ENCODE data around the gene SYT15B. TPM values are rescaled to one million over a fixed set of nuclear protein-coding genes. Genes with fewer than 3 reads are reported as not detected.
"Not testable (repeated sequence)": the region's sequence is repeated elsewhere in the genome, so short reads cannot be mapped to it uniquely, and the experiment has no call there.

SYT15B gene
- total RNA-seq, 1 donor from 2014 or later = 1.2 TPM

DNA sequence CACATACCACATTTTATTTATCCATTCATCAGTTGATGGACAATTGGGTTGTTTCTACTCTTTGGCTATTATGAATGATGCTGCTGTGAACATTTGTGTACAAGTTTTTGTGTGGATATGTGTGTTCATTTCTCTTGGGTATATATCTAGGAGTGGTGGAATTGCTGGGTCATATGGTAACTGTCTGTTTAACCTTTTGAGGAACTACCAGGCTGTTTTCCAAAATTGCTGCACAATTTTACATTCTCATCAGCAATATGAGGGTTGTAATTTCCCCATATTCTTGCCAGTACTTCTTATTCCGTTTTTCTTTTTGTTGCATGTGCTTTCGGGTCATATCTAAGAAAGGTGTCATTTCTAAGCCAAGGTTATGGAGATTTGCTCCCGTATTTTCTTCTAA is 38.3 kb downstream of the SYT15B start:
- DNase-seq = not testable (repeated sequence)

DNA sequence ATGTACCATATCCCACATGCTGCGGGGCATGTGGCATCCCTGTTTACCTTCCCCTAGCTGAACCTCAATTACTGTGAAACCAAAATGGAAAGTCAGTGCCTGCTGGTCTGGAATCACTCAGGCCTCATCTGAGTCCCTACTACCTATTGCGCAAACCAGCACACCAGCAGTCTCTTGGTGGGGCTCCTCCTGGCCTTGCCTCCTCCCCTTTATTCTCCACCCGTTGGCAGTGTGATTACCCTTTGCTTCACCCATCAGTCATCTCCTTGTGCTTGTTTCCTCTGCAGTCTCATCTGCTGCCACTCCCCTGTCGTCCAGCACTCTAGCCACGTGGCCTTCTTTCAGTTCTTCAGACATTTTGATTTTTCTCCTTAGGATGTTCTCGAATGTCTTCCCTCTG is 39.3 kb downstream of the SYT15B start:
- not testable (repeated sequence) for DNase-seq

DNA sequence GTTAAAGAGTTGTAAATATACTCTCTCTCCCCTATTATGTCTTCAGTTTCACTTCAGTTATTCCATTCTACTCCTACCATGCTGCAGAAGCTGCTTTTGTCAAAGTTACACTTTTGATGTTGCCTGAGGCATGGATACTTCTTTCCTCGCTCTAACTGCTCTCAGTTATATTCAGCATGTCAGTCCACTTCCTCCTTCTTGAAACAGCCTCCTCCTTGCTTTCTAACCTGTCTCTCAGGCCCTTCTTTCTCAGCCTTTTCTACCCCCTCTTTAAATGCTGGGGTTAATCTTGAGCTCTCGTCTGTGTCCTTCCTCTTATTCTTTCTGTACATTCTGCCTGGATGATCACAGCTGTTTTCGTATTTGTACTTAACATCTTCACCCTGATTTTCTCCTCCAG is 40.0 kb downstream of the SYT15B start:
- DNase-seq = not testable (repeated sequence)

DNA sequence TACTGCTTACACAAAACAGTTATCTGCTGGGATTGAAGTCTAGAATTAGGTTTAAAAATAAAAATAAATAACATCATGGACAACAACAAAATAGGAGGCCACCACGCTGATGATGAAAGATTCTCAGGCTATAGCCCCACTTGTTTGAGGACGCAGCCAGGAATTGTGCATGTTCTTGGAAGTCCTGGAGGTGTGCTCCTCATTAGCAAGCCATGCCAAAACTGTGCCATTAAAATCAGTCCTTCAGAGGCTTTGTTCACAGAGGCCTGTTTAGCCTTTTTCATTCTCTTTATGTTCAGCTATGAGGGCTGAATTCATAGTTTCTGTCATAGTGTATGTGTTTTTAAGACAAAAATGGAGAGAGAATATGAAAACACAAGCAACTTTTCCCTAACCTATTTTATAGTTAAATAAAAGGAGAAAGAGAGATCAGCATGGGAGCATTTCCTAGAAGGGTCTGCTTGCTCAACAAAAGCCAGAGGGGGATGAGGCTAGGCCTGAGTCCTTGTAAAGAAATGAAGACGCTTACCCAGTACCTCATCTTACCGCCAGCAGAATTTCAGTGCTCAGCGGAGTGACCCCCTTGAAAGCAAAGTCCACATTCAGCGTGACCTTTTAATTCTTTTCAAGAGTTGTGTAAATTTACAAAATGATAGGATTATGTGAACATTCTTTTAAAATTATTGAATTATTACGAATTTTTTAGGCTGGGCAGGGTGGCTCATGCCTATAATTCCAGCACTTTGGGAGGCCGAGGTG is 46.2 kb downstream of the SYT15B start:
- not testable (repeated sequence) for DNase-seq

Other genes starting within 250 kb of the SYT15B start
- gene AGAP9, start 240.0 kb downstream of the SYT15B start, total RNA-seq = 1.7 and 2.2 TPM in 2 replicates
- not detected in 2 replicates for gene NPY4R2, start 155.1 kb upstream of the SYT15B start, total RNA-seq
- not detected in 2 replicates for gene FAM25C, start 236.2 kb upstream of the SYT15B start, total RNA-seq